GM18507 (cell line): ENCODE results near the gene GGNBP2.
"Not testable (repeated sequence)": the region's sequence is repeated elsewhere in the genome, so short reads cannot be mapped to it uniquely, and the experiment has no call there.

Experiments
- DNase-seq: peaks from one replicate; pipeline ENCODE4 v3.0.0; 2011; ENCODE audit warnings: low read depth; ENCODE audit not compliant: insufficient read length; ENCODE audit errors: extremely low spot score
- FAIRE-seq: peaks from 2 replicates; lab custom pipeline; 2011; peaks lifted over from hg19 to GRCh38; lab: Jason Lieb, UNC

Gene GGNBP2

GRCh38 chr17:36544307-36545076 lies at the start of gene GGNBP2:
GGNBP2 (plus strand) TSS chr17:36544919; CDS start chr17:36545725, 806 bp downstream.
- DNase-seq (peak; percentile 82), FAIRE-seq (no peak)

- no peak for FAIRE-seq
- DNase-seq = no peak
Measured at GRCh38 chr17:36495076-36495578, 49.6 kb upstream of the GGNBP2 start.

- DNase-seq = no peak
- FAIRE-seq = no peak
Measured at GRCh38 chr17:36496018-36496789, 48.5 kb upstream of the GGNBP2 start.

GRCh38 chr17:36498155-36498554 lies 46.6 kb upstream of the GGNBP2 start:
- DNase-seq (no peak), FAIRE-seq (no peak)

- FAIRE-seq (no peak), DNase-seq (no peak)
Measured at GRCh38 chr17:36498560-36499300, 46.0 kb upstream of the GGNBP2 start.

- DNase-seq = no peak
- no peak for FAIRE-seq
Measured at GRCh38 chr17:36500745-36501225, 43.9 kb upstream of the GGNBP2 start.

GRCh38 chr17:36501351-36501750 lies 43.4 kb upstream of the GGNBP2 start:
- FAIRE-seq = no peak
- DNase-seq = no peak

GRCh38 chr17:36501963-36502362 lies 42.8 kb upstream of the GGNBP2 start:
- FAIRE-seq (no peak), DNase-seq (no peak)

- FAIRE-seq (no peak), DNase-seq (no peak)
Measured at GRCh38 chr17:36503456-36504155, 41.1 kb upstream of the GGNBP2 start.

- DNase-seq = no peak
- no peak for FAIRE-seq
Measured at GRCh38 chr17:36504156-36504545, 40.6 kb upstream of the GGNBP2 start.

GRCh38 chr17:36505171-36505570 lies 39.5 kb upstream of the GGNBP2 start:
- no peak for FAIRE-seq

GRCh38 chr17:36506249-36506826 lies 38.4 kb upstream of the GGNBP2 start:
- DNase-seq (no peak), FAIRE-seq (no peak)

More at GRCh38 chr17:36505171-36505570, 39.5 kb upstream of the GGNBP2 start:
- DNase-seq = no peak

- FAIRE-seq (no peak), DNase-seq (no peak)
Measured at GRCh38 chr17:36506831-36507230, 37.9 kb upstream of the GGNBP2 start.

GRCh38 chr17:36507266-36507665 lies 37.5 kb upstream of the GGNBP2 start:
- DNase-seq (no peak), FAIRE-seq (no peak)

- FAIRE-seq, DNase-seq: not testable (repeated sequence)
Measured at GRCh38 chr17:36508439-36508838, 36.3 kb upstream of the GGNBP2 start.

GRCh38 chr17:36509272-36509985 lies 35.3 kb upstream of the GGNBP2 start:
- FAIRE-seq = no peak
- no peak for DNase-seq

- FAIRE-seq = no peak
- DNase-seq = no peak
Measured at GRCh38 chr17:36510636-36511035, 34.1 kb upstream of the GGNBP2 start.

- FAIRE-seq (no peak), DNase-seq (no peak)
Measured at GRCh38 chr17:36511216-36511615, 33.5 kb upstream of the GGNBP2 start.
